Stimulated activated naive B cell treated with anti-CD40 and anti-IgM and Interleukin-4, amounts not matched to agents 10 μg/mL and 1 μg/mL and 100 μg/mL, for 72 hours (primary cell): ENCODE measurements around the gene SMPDL3A.

ENCODE experiments used
- ATAC-seq, 2 donors: fragments of 150-1000 bp; cut with Tn5 transposase; replicated peaks; 2 replicates each; pipeline ENCODE4 v1.10.0; 2021; ENCODE audit warnings: moderate library complexity in 1 of 2
- DNase-seq: peaks from one replicate; pipeline ENCODE4 v3.0.0; 2021
- H3K27ac Mint-ChIP-seq: one replicate; pipeline ENCODE4 v1.8.0; 2022; ENCODE audit warnings: mild to moderate bottlenecking, mixed read lengths
- H3K27me3 Mint-ChIP-seq, 2 donors: one replicate each; pipeline ENCODE4 v1.8.0; 2022; ENCODE audit warnings: mixed read lengths in 2 of 2
- H3K36me3 Mint-ChIP-seq, 2 donors: one replicate each; pipeline ENCODE4 v1.8.0; 2022; ENCODE audit warnings: mixed read lengths in 2 of 2, mild to moderate bottlenecking in 1 of 2
- H3K4me1 Mint-ChIP-seq, 2 donors: one replicate each; pipeline ENCODE4 v1.8.0; 2022; ENCODE audit warnings: mixed read lengths in 2 of 2, mild to moderate bottlenecking in 1 of 2
- H3K4me3 Mint-ChIP-seq, 2 donors: one replicate each; pipeline ENCODE4 v1.8.0; 2022; ENCODE audit warnings: mild to moderate bottlenecking in 2 of 2, mixed read lengths in 2 of 2, moderate library complexity in 1 of 2
- H3K9me3 Mint-ChIP-seq, 2 donors: one replicate each; pipeline ENCODE4 v1.8.0; 2022; ENCODE audit warnings: mixed read lengths in 2 of 2, mild to moderate bottlenecking in 1 of 2

Gene SMPDL3A

GRCh38 chr6:122833021-122833491 lies 44.0 kb downstream of the SMPDL3A start:
- no peaks in the 10 kb centered on the region for H3K4me1 Mint-ChIP-seq
- peaks cover 4 to 5% of the 10 kb centered on the region in 2 donors for H3K27me3 Mint-ChIP-seq
- H3K27ac Mint-ChIP-seq, result no peak overlapping the region
- DNase-seq (no peak), ATAC-seq (no peak)
- H3K36me3 Mint-ChIP-seq, result no peaks in the 10 kb centered on the region
- no peaks in the 10 kb centered on the region for H3K9me3 Mint-ChIP-seq
- H3K4me3 Mint-ChIP-seq, result no peak overlapping the region

- DNase-seq, result no peak
- Mint-ChIP-seq H3K36me3 (no peaks in the 10 kb centered on the region), H3K27ac (no peak overlapping the region), H3K27me3 (peaks cover 11 to 14% of the 10 kb centered on the region in 2 donors), H3K4me1 (no peaks in the 10 kb centered on the region), H3K9me3 (no peaks in the 10 kb centered on the region), H3K4me3 (no peak overlapping the region)
- ATAC-seq, result no peak
These were observed 49.2 kb downstream of the SMPDL3A start for GRCh38 chr6:122838060-122838780.

GRCh38 chr6:122839472-122839871 lies 50.4 kb downstream of the SMPDL3A start:
- Mint-ChIP-seq H3K9me3 (no peaks in the 10 kb centered on the region), H3K4me3 (no peak overlapping the region), H3K27me3 (peaks cover 11 to 14% of the 10 kb centered on the region in 2 donors), H3K36me3 (no peaks in the 10 kb centered on the region), H3K27ac (no peak overlapping the region), H3K4me1 (no peaks in the 10 kb centered on the region)
- peak; percentile 73 to 77 for ATAC-seq
- DNase-seq, result peak; percentile 11

GRCh38 chr6:122839906-122840305 lies 50.8 kb downstream of the SMPDL3A start:
- H3K36me3 Mint-ChIP-seq, result no peaks in the 10 kb centered on the region
- H3K27me3 Mint-ChIP-seq, result peaks cover 11 to 14% of the 10 kb centered on the region in 2 donors
- no peak overlapping the region for H3K27ac Mint-ChIP-seq
- H3K9me3 Mint-ChIP-seq, result no peaks in the 10 kb centered on the region
- DNase-seq (no peak), ATAC-seq (no peak)
- H3K4me1 Mint-ChIP-seq, result no peaks in the 10 kb centered on the region
- no peak overlapping the region for H3K4me3 Mint-ChIP-seq

- Mint-ChIP-seq H3K27me3 (peaks cover 6 to 7% of the 10 kb centered on the region in 2 donors), H3K27ac (no peak overlapping the region), H3K36me3 (no peaks in the 10 kb centered on the region), H3K4me3 (no peak overlapping the region), H3K4me1 (no peaks in the 10 kb centered on the region), H3K9me3 (no peaks in the 10 kb centered on the region)
- DNase-seq (no peak), ATAC-seq (no peak)
These were observed 56.4 kb downstream of the SMPDL3A start for GRCh38 chr6:122845464-122845863.

- Mint-ChIP-seq H3K36me3 (no peaks in the 10 kb centered on the region), H3K27ac (no peak overlapping the region), H3K4me3 (no peak overlapping the region), H3K27me3 (peaks cover 2% of the 10 kb centered on the region in 2 donors), H3K4me1 (no peaks in the 10 kb centered on the region), H3K9me3 (no peaks in the 10 kb centered on the region)
- ATAC-seq, result no peak
- DNase-seq, result no peak
These were observed 57.0 kb downstream of the SMPDL3A start for GRCh38 chr6:122845916-122846612.

- Mint-ChIP-seq H3K4me1 (no peaks in the 10 kb centered on the region), H3K9me3 (no peaks in the 10 kb centered on the region), H3K36me3 (no peaks in the 10 kb centered on the region), H3K4me3 (no peak overlapping the region), H3K27ac (no peak overlapping the region), H3K27me3 (peaks cover 0 to 5% of the 10 kb centered on the region in 2 donors)
- DNase-seq (no peak), ATAC-seq (peak; percentile 25 to 57)
These were observed 64.4 kb downstream of the SMPDL3A start for GRCh38 chr6:122853259-122853995.
